K562 (cell line): Measurements from ENCODE around the gene ABHD8. TPM values are rescaled to one million over a fixed set of nuclear protein-coding genes. Genes with fewer than 3 reads are reported as not detected.

Source experiments
- ATAC-seq: fragments of 200-7000 bp; cut with Tn5 transposase; 3 replicates; pipeline ENCODE4 v1.9.1; 2020; ENCODE audit warnings: moderate library complexity
- BruUV-seq: library from RNA; stranded (reverse); fragments of 400-500 nt; replicated peaks from 2 replicates; lab custom pipeline; 2021; lab: Mats Ljungman, UMichigan
- CTCF ChIA-PET: fragments of 300-600 bp; formaldehyde crosslinking; extraction: SDS; loops from one replicate; lab custom pipeline; 2021; ENCODE audit warnings: low intra/inter-chr PET ratio; lab: Yijun Ruan, JAX
- POLR2A ChIA-PET: fragments of 300-600, 350-650 bp; sonication (Branson Sonifier 250); formaldehyde crosslinking; extraction: SDS; loops from one replicate; lab custom pipeline; 2021; ENCODE audit warnings: antibody characterized with exemption, inconsistent platforms; lab: Yijun Ruan, JAX
- DNase-seq, 4 experiments: peaks; one replicate each; pipeline versions ENCODE4 v3.0.0 to v3.0.0-alpha.2; 2011 to 2018; ENCODE audit warnings: low spot score in 3 of 4, mixed read lengths in 3 of 4; ENCODE audit errors: extremely low read depth in 1 of 4
- FAIRE-seq: peaks from 2 replicates; lab custom pipeline; 2011; peaks lifted over from hg19 to GRCh38; lab: Jason Lieb, UNC
- H2AFZ ChIP-seq: 2 replicates; pipeline ENCODE4 v1.6.0; 2011; ENCODE audit warnings: low read depth, low read length, control low read depth, inconsistent platforms
- H3K27ac ChIP-seq: fragments of 200-600 bp; 3 replicates; pipeline ENCODE4 v1.8.0; 2011; ENCODE audit warnings: low read depth, mild to moderate bottlenecking, control low read depth, inconsistent platforms, low read length, moderate library complexity, mixed read lengths; ENCODE audit errors: extremely low read depth
- H3K27me3 ChIP-seq, 2 experiments: fragments of 300-600 bp in 1 of 2; 2 replicates in 1 of 2; 3 replicates in 1 of 2; pipeline versions ENCODE4 v1.6.0 to v1.8.0; 2011; ENCODE audit warnings: inconsistent platforms in 2 of 2, low read length in 2 of 2, mild to moderate bottlenecking in 1 of 2, mixed read lengths in 1 of 2, moderate library complexity in 1 of 2; ENCODE audit not compliant: control insufficient read depth in 2 of 2, insufficient read depth in 2 of 2
- H3K36me3 ChIP-seq: fragments of 300-600 bp; 3 replicates; pipeline ENCODE4 v1.8.0; 2011; ENCODE audit warnings: mild to moderate bottlenecking, low read length, inconsistent platforms; ENCODE audit not compliant: control insufficient read depth, insufficient read depth
- H3K4me1 ChIP-seq, 2 experiments: fragments of 200-600 bp in 1 of 2; replicated peaks in 1 of 2; 2 replicates in 1 of 2; 3 replicates in 1 of 2; pipeline versions ENCODE4 v1.5.1 to v1.8.0; 2011; ENCODE audit warnings: inconsistent platforms in 2 of 2, low read length in 2 of 2, mild to moderate bottlenecking in 1 of 2, mixed read lengths in 1 of 2, moderate library complexity in 1 of 2; ENCODE audit not compliant: control insufficient read depth in 2 of 2, insufficient read depth in 2 of 2
- H3K4me2 ChIP-seq: 2 replicates; pipeline ENCODE4 v1.6.1; 2011; ENCODE audit warnings: low read length, control low read depth, inconsistent platforms, mixed read lengths; ENCODE audit not compliant: insufficient read depth
- H3K4me3 ChIP-seq: fragments of 200-600 bp; sonication (generic), shearing (Covaris generic); 2 replicates; pipeline ENCODE4 v1.5.1; 2016; ENCODE audit warnings: control low read depth, inconsistent platforms
- H3K79me2 ChIP-seq: fragments of 200-600 bp; 3 replicates; pipeline ENCODE4 v1.8.0; 2011; ENCODE audit warnings: low read length, inconsistent platforms; ENCODE audit not compliant: control insufficient read depth, insufficient read depth
- H3K9ac ChIP-seq, 2 experiments: 2 replicates each; pipeline versions ENCODE4 v1.6.0 to v1.6.1; 2011; ENCODE audit warnings: low read depth in 2 of 2, low read length in 2 of 2, control low read depth in 1 of 2, inconsistent platforms in 1 of 2, mild to moderate bottlenecking in 1 of 2, mixed read lengths in 1 of 2; ENCODE audit not compliant: insufficient read depth in 1 of 2
- H3K9me1 ChIP-seq: one replicate; pipeline ENCODE4 v1.6.0; 2011; ENCODE audit warnings: inconsistent platforms, mild to moderate bottlenecking, low read length, moderate library complexity; ENCODE audit not compliant: control insufficient read depth, insufficient read depth
- H3K9me3 ChIP-seq: replicated peaks from 2 replicates; pipeline ENCODE4 v1.5.1; 2011; ENCODE audit warnings: low read depth, low read length, inconsistent platforms; ENCODE audit not compliant: control insufficient read depth, insufficient read depth
- H4K20me1 ChIP-seq: replicated peaks from 2 replicates; pipeline ENCODE4 v1.6.1; 2011; ENCODE audit warnings: low read length, inconsistent platforms, mixed read lengths; ENCODE audit not compliant: control insufficient read depth, insufficient read depth
- FOXP1 ChIP-seq: sonication (generic); formaldehyde crosslinking; IDR thresholded peaks from 2 replicates; pipeline ENCODE4 v1.8.0; 2022; ENCODE audit warnings: mild to moderate bottlenecking, missing genetic modification reagents
- MAZ ChIP-seq, 2 experiments: fragments of 450-650 bp in 1 of 2; sonication (generic) in 1 of 2; formaldehyde crosslinking; IDR thresholded peaks in 1 of 2; conservative IDR thresholded peaks in 1 of 2; 2 replicates each; pipeline versions ENCODE4 v1.4.0 to v1.5.0; 2020; ENCODE audit warnings: mild to moderate bottlenecking in 1 of 2, missing genetic modification reagents in 1 of 2
- NFYB ChIP-seq: IDR thresholded peaks from 2 replicates; pipeline ENCODE4 v1.6.1; 2011; ENCODE audit warnings: mild to moderate bottlenecking, moderate library complexity; ENCODE audit not compliant: insufficient read length; ENCODE audit errors: extremely low read depth
- POLR2G ChIP-seq: fragments of 200-400 bp; formaldehyde crosslinking; IDR thresholded peaks from 2 replicates; pipeline ENCODE4 v1.6.1; 2017; ENCODE audit warnings: low read depth, mild to moderate bottlenecking, antibody characterized with exemption, low read length, moderate library complexity
- PRMT5 ChIP-seq: sonication (generic); formaldehyde crosslinking; IDR thresholded peaks from 2 replicates; pipeline ENCODE4 v1.5.0; 2020; ENCODE audit warnings: missing genetic modification reagents
- RBFOX2 ChIP-seq: fragments of 200-400 bp; formaldehyde crosslinking; IDR thresholded peaks from 2 replicates; pipeline ENCODE4 v1.6.1; 2017; ENCODE audit warnings: low read depth, mild to moderate bottlenecking, low read length, moderate library complexity
- WGBS: fragments of 100-300 bp; shearing (Covaris generic); methylation state at CpG from one replicate; pipeline ENCODE4 v1.1.6; 2016; ENCODE audit warnings: low coverage, mixed read lengths; ENCODE audit not compliant: insufficient coverage; ENCODE audit errors: missing lambda C conversion rate; 5-methylcytosine and 5-hydroxymethylcytosine counted together
- in situ Hi-C: fragments of 300-500 bp; cut with MboI; formaldehyde crosslinking; loops from 4 replicates; pipeline ENCODE4 v1.15.0; 2018; ENCODE audit warnings: inconsistent platforms, mixed read lengths
- intact Hi-C: fragments of 100-400 bp; cut with micrococcal nuclease; formaldehyde crosslinking; loops from 2 replicates; pipeline ENCODE4 v1.14.2; 2022
- polyA plus RNA-seq, 8 experiments: library from polyadenylated mRNA; depleted of rRNA in 4 of 8; stranded (reverse) in 5 of 8; unstranded in 3 of 8; fragments of >200 nt; fragmentation: Nextera tagmentation in 2 of 8; fragmentation: Illumina TruSeq in 1 of 8; extraction: Ambion mirVana in 2 of 8; extraction: Trizol in 1 of 8; gene quantifications; 2 replicates each; pipeline versions ENCODE4 v1.2.1 to v1.2.3, GENCODE V29; 2011 to 2014; ENCODE audit warnings: inconsistent platforms in 1 of 8, missing spikeins in 1 of 8
- total RNA-seq, 7 experiments: library from RNA; depleted of rRNA in 6 of 7; stranded (reverse); fragments of >200 nt in 6 of 7; fragmentation: Illumina TruSeq in 2 of 7; extraction: Trizol in 2 of 7; gene quantifications; 2 replicates each; pipeline versions ENCODE4 v1.2.1 to v1.2.3, GENCODE V29; 2011 to 2021; ENCODE audit warnings: low replicate concordance in 1 of 7
- TF ChIP-seq, protein P1 (sequence below): sonication (generic); formaldehyde crosslinking; IDR thresholded peaks from 2 replicates; pipeline ENCODE4 v1.8.1; 2023; ENCODE audit warnings: mild to moderate bottlenecking, missing genetic modification reagents
- TF ChIP-seq, protein P2 (sequence below): fragments of 250-450 bp; sonication (Bioruptor Pico); IDR thresholded peaks from 2 replicates; pipeline ENCODE4 v1.9.0; 2021; ENCODE audit warnings: mild to moderate bottlenecking
- TF ChIP-seq, protein P3 (sequence below): fragments of 250-450 bp; sonication (Bioruptor Pico); IDR thresholded peaks from 2 replicates; pipeline ENCODE4 v1.4.0; 2020; ENCODE audit warnings: mild to moderate bottlenecking, moderate library complexity

ABHD8 gene
- total and polyA plus RNA-seq, 9 of the 15 experiments (the other 6 are each of a cell fraction or from before 2014, with no cell fraction given) = 0.04 to 6.6 (median 2.0) TPM; not detected in 1

DNA sequence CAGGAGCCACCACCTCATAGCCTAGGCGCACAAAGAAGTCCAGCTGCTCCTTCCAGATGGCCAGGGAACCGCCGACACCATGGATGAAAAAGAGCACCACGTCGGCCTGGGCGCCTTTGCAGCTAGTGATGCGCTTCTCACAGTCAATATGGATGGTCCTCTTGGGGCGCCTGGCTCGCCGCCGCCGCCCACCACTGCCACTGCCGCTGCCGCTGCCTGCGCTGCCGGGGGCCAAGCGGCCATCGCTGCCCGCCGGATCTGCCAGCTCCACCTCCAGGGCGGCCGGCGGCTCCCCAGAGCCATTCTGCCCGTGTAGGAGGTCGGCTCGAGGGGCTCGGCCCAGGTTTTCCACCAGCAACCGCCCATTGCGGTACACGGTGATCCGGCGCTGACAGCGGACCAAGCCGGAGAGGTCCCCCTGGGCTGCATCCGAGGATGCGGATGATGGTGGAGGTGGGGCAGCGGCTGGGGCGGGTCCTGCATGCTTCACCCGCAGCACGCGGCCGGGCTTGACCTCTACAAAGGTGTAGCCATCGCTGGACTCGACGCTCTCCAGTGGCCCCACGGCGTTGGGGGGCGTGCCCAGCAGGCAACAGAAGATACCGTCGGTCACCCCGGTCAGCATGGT is 2.1 kb downstream of the ABHD8 start:
- DNase-seq = no peak
- Histone ChIP-seq H3K27me3 (no peaks in the 10 kb centered on the region), H3K4me2 (no peak overlapping the region), H4K20me1 (no peaks in the 10 kb centered on the region), H3K9ac (no peak overlapping the region), H3K4me3 (no peak overlapping the region), H2AFZ (no peak overlapping the region), H3K36me3 (peaks cover 25% of the 10 kb centered on the region), H3K9me3 (peaks cover 3% of the 10 kb centered on the region), H3K9me1 (no peaks in the 10 kb centered on the region), H3K4me1 (peaks cover 17 to 42% of the 10 kb centered on the region in 2 experiments; a peak in 4 of 5 replicates), H3K79me2 (peaks cover 10% of the 10 kb centered on the region), H3K27ac (no peak overlapping the region)
- intact Hi-C loops = no loop called here
- TF ChIP-seq, protein P1, sequence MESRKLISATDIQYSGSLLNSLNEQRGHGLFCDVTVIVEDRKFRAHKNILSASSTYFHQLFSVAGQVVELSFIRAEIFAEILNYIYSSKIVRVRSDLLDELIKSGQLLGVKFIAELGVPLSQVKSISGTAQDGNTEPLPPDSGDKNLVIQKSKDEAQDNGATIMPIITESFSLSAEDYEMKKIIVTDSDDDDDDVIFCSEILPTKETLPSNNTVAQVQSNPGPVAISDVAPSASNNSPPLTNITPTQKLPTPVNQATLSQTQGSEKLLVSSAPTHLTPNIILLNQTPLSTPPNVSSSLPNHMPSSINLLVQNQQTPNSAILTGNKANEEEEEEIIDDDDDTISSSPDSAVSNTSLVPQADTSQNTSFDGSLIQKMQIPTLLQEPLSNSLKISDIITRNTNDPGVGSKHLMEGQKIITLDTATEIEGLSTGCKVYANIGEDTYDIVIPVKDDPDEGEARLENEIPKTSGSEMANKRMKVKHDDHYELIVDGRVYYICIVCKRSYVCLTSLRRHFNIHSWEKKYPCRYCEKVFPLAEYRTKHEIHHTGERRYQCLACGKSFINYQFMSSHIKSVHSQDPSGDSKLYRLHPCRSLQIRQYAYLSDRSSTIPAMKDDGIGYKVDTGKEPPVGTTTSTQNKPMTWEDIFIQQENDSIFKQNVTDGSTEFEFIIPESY (CRISPR knock-in tag) = 0 out of 2 replicates have a peak, but pooled peaks have one; percentile 9
- TF ChIP-seq MAZ (CRISPR knock-in tag; conservative IDR thresholded peaks at IDR 0.05 in 1 of 2, IDR thresholded peaks at IDR 0.05 in 1 of 2) (no peak), NFYB (no peak), PRMT5 (no peak), RBFOX2 (peak; percentile 14; the same call in 1 of the 2 replicates), POLR2G (0 out of 2 replicates have a peak, but pooled peaks have one; percentile 14), FOXP1 (CRISPR knock-in tag) (no peak)
- TF ChIP-seq, protein P2, sequence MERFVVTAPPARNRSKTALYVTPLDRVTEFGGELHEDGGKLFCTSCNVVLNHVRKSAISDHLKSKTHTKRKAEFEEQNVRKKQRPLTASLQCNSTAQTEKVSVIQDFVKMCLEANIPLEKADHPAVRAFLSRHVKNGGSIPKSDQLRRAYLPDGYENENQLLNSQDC (CRISPR knock-in tag) = no peak
- TF ChIP-seq, protein P3, sequence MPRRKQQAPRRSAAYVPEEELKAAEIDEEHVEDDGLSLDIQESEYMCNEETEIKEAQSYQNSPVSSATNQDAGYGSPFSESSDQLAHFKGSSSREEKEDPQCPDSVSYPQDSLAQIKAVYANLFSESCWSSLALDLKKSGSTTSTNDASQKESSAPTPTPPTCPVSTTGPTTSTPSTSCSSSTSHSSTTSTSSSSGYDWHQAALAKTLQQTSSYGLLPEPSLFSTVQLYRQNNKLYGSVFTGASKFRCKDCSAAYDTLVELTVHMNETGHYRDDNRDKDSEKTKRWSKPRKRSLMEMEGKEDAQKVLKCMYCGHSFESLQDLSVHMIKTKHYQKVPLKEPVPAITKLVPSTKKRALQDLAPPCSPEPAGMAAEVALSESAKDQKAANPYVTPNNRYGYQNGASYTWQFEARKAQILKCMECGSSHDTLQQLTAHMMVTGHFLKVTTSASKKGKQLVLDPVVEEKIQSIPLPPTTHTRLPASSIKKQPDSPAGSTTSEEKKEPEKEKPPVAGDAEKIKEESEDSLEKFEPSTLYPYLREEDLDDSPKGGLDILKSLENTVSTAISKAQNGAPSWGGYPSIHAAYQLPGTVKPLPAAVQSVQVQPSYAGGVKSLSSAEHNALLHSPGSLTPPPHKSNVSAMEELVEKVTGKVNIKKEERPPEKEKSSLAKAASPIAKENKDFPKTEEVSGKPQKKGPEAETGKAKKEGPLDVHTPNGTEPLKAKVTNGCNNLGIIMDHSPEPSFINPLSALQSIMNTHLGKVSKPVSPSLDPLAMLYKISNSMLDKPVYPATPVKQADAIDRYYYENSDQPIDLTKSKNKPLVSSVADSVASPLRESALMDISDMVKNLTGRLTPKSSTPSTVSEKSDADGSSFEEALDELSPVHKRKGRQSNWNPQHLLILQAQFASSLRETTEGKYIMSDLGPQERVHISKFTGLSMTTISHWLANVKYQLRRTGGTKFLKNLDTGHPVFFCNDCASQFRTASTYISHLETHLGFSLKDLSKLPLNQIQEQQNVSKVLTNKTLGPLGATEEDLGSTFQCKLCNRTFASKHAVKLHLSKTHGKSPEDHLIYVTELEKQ (CRISPR knock-in tag) = no peak
- WGBS = 91% methylated on average over 33 of the region's 51 CpGs
- POLR2A ChIA-PET = interaction anchor here (0.6 kb wide), 1 partner anchor 67 kb away, joined by 4 read pairs; no protein-coding TSS in a partner anchor
- ATAC-seq = no peak
- in situ Hi-C loops = no loop called here
- BruUV-seq = no TSS peak
- FAIRE-seq = no peak
- CTCF ChIA-PET = interaction anchor here (0.6 kb wide), 1 partner anchor 79 kb away, joined by 3 read pairs; no protein-coding TSS in a partner anchor
